Natural killer cell (primary cell): Measurements from ENCODE around the gene CHST9. TPM values are rescaled to one million over a fixed set of nuclear protein-coding genes. Genes with fewer than 3 reads are reported as not detected.
"Not testable (repeated sequence)": the region's sequence is repeated elsewhere in the genome, so short reads cannot be mapped to it uniquely, and the experiment has no call there.

Experiments used
- ATAC-seq, 3 donors: fragments of 150-1000 bp in 2 of 3; fragments of 200-7000 bp in 1 of 3; cut with Tn5 transposase; 1 replicate in 1 of 3; 2 replicates in 2 of 3; pipeline ENCODE4 v1.10.0; 2021; ENCODE audit warnings: mild to moderate bottlenecking in 2 of 3, moderate library complexity in 2 of 3
- DNase-seq, 2 donors: peaks; one replicate each; pipeline versions ENCODE4 v3.0.0 to v3.0.0-alpha.2; 2013 to 2021; ENCODE audit warnings: mixed read lengths in 1 of 2
- H3K27ac ChIP-seq: one replicate; pipeline ENCODE4 v1.5.1; 2013; ENCODE audit warnings: mild to moderate bottlenecking, low read length
- H3K27me3 ChIP-seq: one replicate; pipeline ENCODE4 v1.6.1; 2013; ENCODE audit warnings: low read length; ENCODE audit not compliant: control insufficient read depth, insufficient read depth
- H3K36me3 ChIP-seq: one replicate; pipeline ENCODE4 v1.6.1; 2013; ENCODE audit warnings: low read length; ENCODE audit not compliant: control insufficient read depth, insufficient read depth
- H3K4me1 ChIP-seq: one replicate; pipeline ENCODE4 v1.6.1; 2013; ENCODE audit warnings: low read length; ENCODE audit not compliant: control insufficient read depth, insufficient read depth
- H3K4me3 ChIP-seq: one replicate; pipeline ENCODE4 v1.5.1; 2013; ENCODE audit warnings: low read length
- H3K9me3 ChIP-seq: one replicate; pipeline ENCODE4 v1.6.1; 2013; ENCODE audit warnings: low read length; ENCODE audit not compliant: control insufficient read depth, insufficient read depth
- H3K27ac Mint-ChIP-seq, 2 donors: one replicate each; pipeline ENCODE4 v1.8.0; 2022; ENCODE audit warnings: mild to moderate bottlenecking in 2 of 2, mixed read lengths in 2 of 2, moderate library complexity in 1 of 2
- H3K27me3 Mint-ChIP-seq, 2 donors: one replicate each; pipeline ENCODE4 v1.8.0; 2022; ENCODE audit warnings: low read depth in 2 of 2, mixed read lengths in 2 of 2
- H3K36me3 Mint-ChIP-seq: one replicate; pipeline ENCODE4 v1.8.0; 2022; ENCODE audit warnings: mixed read lengths
- H3K4me1 Mint-ChIP-seq, 2 donors: one replicate each; pipeline ENCODE4 v1.8.0; 2022; ENCODE audit warnings: mixed read lengths in 2 of 2
- H3K4me3 Mint-ChIP-seq: one replicate; pipeline ENCODE4 v1.8.0; 2022; ENCODE audit warnings: mild to moderate bottlenecking, moderate library complexity, mixed read lengths
- H3K9me3 Mint-ChIP-seq, 2 donors: one replicate each; pipeline ENCODE4 v1.8.0; 2022; ENCODE audit warnings: mixed read lengths in 2 of 2
- CTCF ChIP-seq: fragments of 200-600 bp; IDR thresholded peaks from one replicate; pipeline ENCODE4 v1.8.0; 2022; ENCODE audit warnings: antibody characterized with exemption
- WGBS: methylation state at CpG from one replicate; pipeline ENCODE4 v1.1.7; 2013; ENCODE audit warnings: missing lambda C conversion rate; ENCODE audit not compliant: insufficient coverage; 5-methylcytosine and 5-hydroxymethylcytosine counted together
- intact Hi-C: fragments of 100-400 bp; cut with micrococcal nuclease; formaldehyde crosslinking; loops from one replicate; pipeline ENCODE4 v1.14.2; 2022
- total RNA-seq, 4 donors: library from RNA; stranded (reverse); fragments of 120-200 nt in 1 of 4; gene quantifications; one replicate each; pipeline versions ENCODE4 v1.2.3 to v1.2.4, GENCODE V29; 2013 to 2022

Gene CHST9
- total RNA-seq, 3 donors from 2014 or later (not counting 1 experiment from before 2014, with no cell fraction given): not detected

GRCh38 chr18:27165412-27165811, 19.7 kb downstream of the CHST9 start:
- Histone ChIP-seq H3K9me3 (no peaks in the 10 kb centered on the region), H3K36me3 (no peaks in the 10 kb centered on the region), H3K27me3 (no peaks in the 10 kb centered on the region), H3K4me3 (no peak overlapping the region), H3K27ac (no peak overlapping the region), H3K4me1 (no peaks in the 10 kb centered on the region)
- H3K36me3 Mint-ChIP-seq: peaks cover 10% of the 10 kb centered on the region
- no peak for TF ChIP-seq CTCF
- ATAC-seq (no peak), DNase-seq (no peak)
- no peaks in the 10 kb centered on the region for H3K4me1 Mint-ChIP-seq
- no peak overlapping the region for H3K27ac Mint-ChIP-seq
- H3K4me3 Mint-ChIP-seq: no peak overlapping the region
- peaks cover 25 to 27% of the 10 kb centered on the region in 2 donors for H3K9me3 Mint-ChIP-seq
- no peaks in the 10 kb centered on the region for H3K27me3 Mint-ChIP-seq
- WGBS: no CpG with 5 or more reads among the region's 1 CpG
- intact Hi-C loops: no loop called here

- Mint-ChIP-seq H3K4me1 (no peaks in the 10 kb centered on the region), H3K4me3 (no peak overlapping the region), H3K27ac (no peak overlapping the region), H3K9me3 (peaks cover 25 to 27% of the 10 kb centered on the region in 2 donors), H3K27me3 (no peaks in the 10 kb centered on the region), H3K36me3 (peaks cover 10% of the 10 kb centered on the region)
- ATAC-seq (no peak), DNase-seq (no peak)
- H3K4me1 ChIP-seq: no peaks in the 10 kb centered on the region
- 77% methylated on average over 3 of the region's 3 CpGs for WGBS
- H3K36me3 ChIP-seq: no peaks in the 10 kb centered on the region
- no peaks in the 10 kb centered on the region for H3K9me3 ChIP-seq
- H3K27ac ChIP-seq: no peak overlapping the region
- no peak for TF ChIP-seq CTCF
- H3K27me3 ChIP-seq: no peaks in the 10 kb centered on the region
- intact Hi-C loops: no loop called here
- H3K4me3 ChIP-seq: no peak overlapping the region
These were observed 20.2 kb downstream of the CHST9 start for GRCh38 chr18:27164905-27165304.

- intact Hi-C loops, H3K9me3 ChIP-seq, DNase-seq, H3K36me3 ChIP-seq, H3K4me3 Mint-ChIP-seq, H3K4me1 ChIP-seq, ATAC-seq, H3K27me3 ChIP-seq, H3K36me3 Mint-ChIP-seq, H3K27ac Mint-ChIP-seq, H3K4me3 ChIP-seq, H3K4me1 Mint-ChIP-seq, H3K27ac ChIP-seq, H3K27me3 Mint-ChIP-seq: not testable (repeated sequence)
- WGBS: 92% methylated on average over 12 of the region's 12 CpGs
- peaks cover 24 to 27% of the 10 kb centered on the region in 2 donors for H3K9me3 Mint-ChIP-seq
These were observed 21.9 kb downstream of the CHST9 start for GRCh38 chr18:27163197-27163716.

GRCh38 chr18:27149240-27149639, 35.9 kb downstream of the CHST9 start:
- H3K36me3 Mint-ChIP-seq: peaks cover 15% of the 10 kb centered on the region
- H3K4me3 ChIP-seq, H3K4me1 Mint-ChIP-seq, H3K27ac ChIP-seq, H3K27me3 Mint-ChIP-seq, intact Hi-C loops, H3K4me1 ChIP-seq, H3K27ac Mint-ChIP-seq, H3K27me3 ChIP-seq, H3K36me3 ChIP-seq, H3K4me3 Mint-ChIP-seq, H3K9me3 ChIP-seq, ATAC-seq, DNase-seq: not testable (repeated sequence)
- peaks cover 14 to 20% of the 10 kb centered on the region in 2 donors for H3K9me3 Mint-ChIP-seq
- WGBS: 60% methylated on average over 1 of the region's 5 CpGs
